Keratinocyte (primary cell): Measurements from ENCODE around the gene SLC38A8.

Experiments
- CTCF ChIP-seq, 3 experiments: IDR thresholded peaks in 1 of 3; conservative IDR thresholded peaks in 1 of 3; optimal IDR thresholded peaks in 1 of 3; 2 replicates in 2 of 3; 3 replicates in 1 of 3; pipeline versions ENCODE3 to v1.5.1; 2011; ENCODE audit warnings: low read length in 3 of 3, mild to moderate bottlenecking in 3 of 3, moderate library complexity in 2 of 3, control low read depth in 1 of 3, inconsistent platforms in 1 of 3; ENCODE audit not compliant: insufficient read depth in 2 of 3; ENCODE audit errors: extremely low read depth in 1 of 3
- EZH2 ChIP-seq: IDR thresholded peaks from one replicate; pipeline ENCODE4 v1.6.1; 2012; ENCODE audit warnings: inconsistent platforms, mild to moderate bottlenecking, low read length, moderate library complexity

- TF ChIP-seq CTCF (optimal IDR thresholded peaks at IDR 0.05 in 1 of 3, IDR thresholded peaks at IDR 0.05 in 1 of 3, conservative IDR thresholded peaks at IDR 0.05 in 1 of 3; ENCODE audit: extremely low read depth in 1 of 3, insufficient read depth in 2 of 3, low read length in 3 of 3) = no peak
- no peak for TF ChIP-seq EZH2
Measured at GRCh38 chr16:84067640-84068039, 25.0 kb upstream of the SLC38A8 start.
